Breast epithelium (tissue), 3 donors: ENCODE results near the gene NADSYN1.

Experiments
- POLR2A ChIP-seq: fragments of 450-650 bp; IDR thresholded peaks from one replicate; pipeline ENCODE4 v1.6.1; 2016; ENCODE audit warnings: antibody characterized with exemption, mild to moderate bottlenecking, moderate library complexity
- POLR2AphosphoS5 ChIP-seq, 3 donors: sonication (generic); formaldehyde crosslinking; IDR thresholded peaks; one replicate each; pipeline ENCODE4 v1.6.1; 2017; ENCODE audit warnings: antibody characterized with exemption in 3 of 3
- TF ChIP-seq, protein P1 (sequence below), 3 donors: fragments of 450-650 bp; IDR thresholded peaks; one replicate each; pipeline ENCODE4 v1.5.1; 2016 to 2017; ENCODE audit warnings: antibody characterized with exemption in 3 of 3, mild to moderate bottlenecking in 3 of 3, moderate library complexity in 3 of 3

GRCh38 chr11:71414645-71415044 lies 38.4 kb upstream of the NADSYN1 start:
- TF ChIP-seq, protein P1, sequence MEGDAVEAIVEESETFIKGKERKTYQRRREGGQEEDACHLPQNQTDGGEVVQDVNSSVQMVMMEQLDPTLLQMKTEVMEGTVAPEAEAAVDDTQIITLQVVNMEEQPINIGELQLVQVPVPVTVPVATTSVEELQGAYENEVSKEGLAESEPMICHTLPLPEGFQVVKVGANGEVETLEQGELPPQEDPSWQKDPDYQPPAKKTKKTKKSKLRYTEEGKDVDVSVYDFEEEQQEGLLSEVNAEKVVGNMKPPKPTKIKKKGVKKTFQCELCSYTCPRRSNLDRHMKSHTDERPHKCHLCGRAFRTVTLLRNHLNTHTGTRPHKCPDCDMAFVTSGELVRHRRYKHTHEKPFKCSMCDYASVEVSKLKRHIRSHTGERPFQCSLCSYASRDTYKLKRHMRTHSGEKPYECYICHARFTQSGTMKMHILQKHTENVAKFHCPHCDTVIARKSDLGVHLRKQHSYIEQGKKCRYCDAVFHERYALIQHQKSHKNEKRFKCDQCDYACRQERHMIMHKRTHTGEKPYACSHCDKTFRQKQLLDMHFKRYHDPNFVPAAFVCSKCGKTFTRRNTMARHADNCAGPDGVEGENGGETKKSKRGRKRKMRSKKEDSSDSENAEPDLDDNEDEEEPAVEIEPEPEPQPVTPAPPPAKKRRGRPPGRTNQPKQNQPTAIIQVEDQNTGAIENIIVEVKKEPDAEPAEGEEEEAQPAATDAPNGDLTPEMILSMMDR (IDR thresholded peaks at IDR 0.05): no peak
- TF ChIP-seq POLR2A (no peak), POLR2AphosphoS5 (IDR thresholded peaks at IDR 0.05) (no peak)
